ENCODE data around the gene ATP5PO. TPM values are rescaled to one million over a fixed set of nuclear protein-coding genes. Genes with fewer than 3 reads are reported as not detected.

The ATP5PO gene
- total and polyA plus RNA-seq, 2 donors (not counting 1 experiment from before 2014, with no cell fraction given), result 123 to 139 TPM

- H3K4me1 Mint-ChIP-seq, result no peaks in the 10 kb centered on the region
- CTCF ChIA-PET, result interaction anchor here (1.0 kb wide), 1 partner anchor 701 kb away, joined by 3 read pairs; no protein-coding TSS in a partner anchor
- no peaks in the 10 kb centered on the region for H3K9me3 ChIP-seq (ENCODE audit: control extremely low read depth in 1 of 3, control insufficient read depth in 2 of 3, insufficient read depth in 1 of 3, low read length in 2 of 3)
- no peak overlapping the region for H3K9ac ChIP-seq (ENCODE audit: low read length)
- H4K20me1 ChIP-seq (ENCODE audit: control insufficient read depth, insufficient read depth, low read length, poor library complexity, severe bottlenecking), result no peaks in the 10 kb centered on the region
- POLR2A ChIA-PET, result no interaction called here
- H3K27me3 ChIP-seq (replicated peaks in 1 of 4; ENCODE audit: control extremely low read depth in 1 of 4, control insufficient read depth in 3 of 4, insufficient read depth in 4 of 4, low read length in 3 of 4), result peaks cover 0 to 4% (median 0%) of the 10 kb centered on the region in 4 experiments
- intact Hi-C loops (cut with micrococcal nuclease), result no loop called here
- no peak overlapping the region for H3K27ac Mint-ChIP-seq
- H3K4me3 ChIP-seq (ENCODE audit: control extremely low read depth in 1 of 5, extremely low read depth in 1 of 5, insufficient read depth in 1 of 5, low read depth in 2 of 5, low read length in 4 of 5), result no peak overlapping the region
- no peak for ATAC-seq (ENCODE audit: low read depth)
- H3K27ac ChIP-seq (ENCODE audit: low read length in 2 of 2), result no peak overlapping the region
- WGBS (ENCODE audit: insufficient coverage), result 92% methylated on average over 17 of the region's 18 CpGs
- no peaks in the 10 kb centered on the region for H3K9me3 Mint-ChIP-seq (ENCODE audit: insufficient read depth)
- no peak overlapping the region for H3K4me2 ChIP-seq (replicated peaks; ENCODE audit: low read depth, low read length, poor library complexity, severe bottlenecking)
- no peak overlapping the region for H2AFZ ChIP-seq (ENCODE audit: insufficient read depth, low read depth, low read length, poor library complexity, severe bottlenecking)
- no peak for DNase-seq
- H3K36me3 ChIP-seq (replicated peaks in 1 of 2; ENCODE audit: control extremely low read depth in 1 of 2, control insufficient read depth in 1 of 2, extremely low read depth in 1 of 2, insufficient read depth in 2 of 2, low read length in 1 of 2), result no peaks in the 10 kb centered on the region
- H3K4me3 Mint-ChIP-seq, result no peak overlapping the region
- no peaks in the 10 kb centered on the region for H3K79me2 ChIP-seq (ENCODE audit: control insufficient read depth, insufficient read depth, low read length)
- no peak for TF ChIP-seq CTCF (IDR thresholded peaks at IDR 0.05)
- no peak for TF ChIP-seq EZH2 (IDR thresholded peaks at IDR 0.05; ENCODE audit: borderline replicate concordance, insufficient read depth, low read depth, low read length, poor library complexity, severe bottlenecking)
- peaks cover 20% of the 10 kb centered on the region for H3K27me3 Mint-ChIP-seq
- H3K4me1 ChIP-seq (ENCODE audit: control insufficient read depth in 2 of 2, insufficient read depth in 2 of 2, low read length in 2 of 2), result no peaks in the 10 kb centered on the region
These were observed 56.1 kb downstream of the ATP5PO start for GRCh38 chr21:33859373-33860102.

DNA sequence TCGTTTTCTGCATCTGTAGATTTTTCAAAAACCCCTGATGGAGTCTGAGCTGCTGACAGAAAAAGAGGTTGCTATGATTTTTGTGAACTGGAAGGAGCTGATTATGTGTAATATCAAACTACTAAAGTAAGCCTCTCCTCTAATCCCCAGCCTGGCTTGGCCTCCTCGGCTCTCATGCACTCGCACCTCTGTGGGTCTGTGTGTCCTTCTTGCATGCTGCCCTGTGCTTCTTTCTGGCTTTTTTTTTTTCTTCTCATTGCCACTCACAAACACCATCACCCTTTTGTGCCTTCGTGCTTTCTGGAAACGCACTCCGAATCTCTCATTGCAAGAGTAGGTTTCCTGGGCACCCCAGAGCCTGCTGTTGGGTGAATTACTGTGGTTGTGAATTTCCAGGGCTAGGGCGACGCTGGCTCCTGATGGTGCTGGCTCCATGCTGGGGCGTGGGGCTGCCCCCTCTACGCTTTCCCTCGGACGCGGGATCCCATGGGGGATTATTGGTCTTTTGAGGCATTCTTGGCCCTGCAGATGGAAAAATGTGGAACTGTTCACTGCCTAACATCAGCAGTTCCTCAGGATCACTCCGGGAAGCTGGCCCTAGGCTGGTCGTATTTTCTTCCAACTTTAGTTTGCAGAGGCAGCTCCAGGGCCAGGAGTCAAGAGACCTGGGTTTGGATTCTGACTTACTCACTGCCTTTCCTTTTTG is 56.8 kb downstream of the ATP5PO start:
- no peak overlapping the region for H2AFZ ChIP-seq (ENCODE audit: insufficient read depth, low read depth, low read length, poor library complexity, severe bottlenecking)
- intact Hi-C loops (cut with micrococcal nuclease), result no loop called here
- no peak overlapping the region for H3K4me2 ChIP-seq (replicated peaks; ENCODE audit: low read depth, low read length, poor library complexity, severe bottlenecking)
- H3K79me2 ChIP-seq (ENCODE audit: control insufficient read depth, insufficient read depth, low read length), result no peaks in the 10 kb centered on the region
- no peaks in the 10 kb centered on the region for H3K9me3 Mint-ChIP-seq (ENCODE audit: insufficient read depth)
- WGBS (ENCODE audit: insufficient coverage), result 100% methylated on average over 6 of the region's 15 CpGs
- CTCF ChIA-PET, result no interaction called here
- H3K27me3 Mint-ChIP-seq, result peaks cover 14% of the 10 kb centered on the region
- ATAC-seq (ENCODE audit: low read depth) (no peak), DNase-seq (no peak)
- H3K4me1 ChIP-seq (ENCODE audit: control insufficient read depth in 2 of 2, insufficient read depth in 2 of 2, low read length in 2 of 2), result no peaks in the 10 kb centered on the region
- no peaks in the 10 kb centered on the region for H4K20me1 ChIP-seq (ENCODE audit: control insufficient read depth, insufficient read depth, low read length, poor library complexity, severe bottlenecking)
- no peak overlapping the region for H3K27ac Mint-ChIP-seq
- no peak overlapping the region for H3K9ac ChIP-seq (ENCODE audit: low read length)
- no peak overlapping the region for H3K4me3 Mint-ChIP-seq
- H3K4me1 Mint-ChIP-seq, result no peaks in the 10 kb centered on the region
- H3K27me3 ChIP-seq (replicated peaks in 1 of 4; ENCODE audit: control extremely low read depth in 1 of 4, control insufficient read depth in 3 of 4, insufficient read depth in 4 of 4, low read length in 3 of 4), result peaks cover 0 to 1% (median 0%) of the 10 kb centered on the region in 4 experiments
- no peak overlapping the region for H3K27ac ChIP-seq (ENCODE audit: low read length in 2 of 2)
- TF ChIP-seq EZH2 (IDR thresholded peaks at IDR 0.05; ENCODE audit: borderline replicate concordance, insufficient read depth, low read depth, low read length, poor library complexity, severe bottlenecking) (no peak), CTCF (IDR thresholded peaks at IDR 0.05) (no peak)
- POLR2A ChIA-PET, result no interaction called here
- H3K4me3 ChIP-seq (ENCODE audit: control extremely low read depth in 1 of 5, extremely low read depth in 1 of 5, insufficient read depth in 1 of 5, low read depth in 2 of 5, low read length in 4 of 5), result no peak overlapping the region
- H3K9me3 ChIP-seq (ENCODE audit: control extremely low read depth in 1 of 3, control insufficient read depth in 2 of 3, insufficient read depth in 1 of 3, low read length in 2 of 3), result no peaks in the 10 kb centered on the region
- no peaks in the 10 kb centered on the region for H3K36me3 ChIP-seq (replicated peaks in 1 of 2; ENCODE audit: control extremely low read depth in 1 of 2, control insufficient read depth in 1 of 2, extremely low read depth in 1 of 2, insufficient read depth in 2 of 2, low read length in 1 of 2)

All from B cell (primary cell).